Esophagus muscularis mucosa (tissue), 4 donors: ENCODE measurements around the gene SF3A2. TPM values are rescaled to one million over a fixed set of nuclear protein-coding genes. Genes with fewer than 3 reads are reported as not detected.

Experiments used
- DNase-seq: peaks from one replicate; pipeline ENCODE4 v3.0.0-alpha.2; 2017; ENCODE audit errors: extremely low spot score
- H3K27ac ChIP-seq, 4 donors: fragments of 200-600 bp; sonication (generic); replicated peaks in 1 of 4; 1 replicate in 3 of 4; 2 replicates in 1 of 4; pipeline ENCODE4 v1.5.1; 2016 to 2019; ENCODE audit warnings: mild to moderate bottlenecking in 1 of 4
- H3K27me3 ChIP-seq, 4 donors: fragments of 200-600 bp; sonication (generic); one replicate each; pipeline versions ENCODE4 v1.5.1 to v1.6.0; 2016 to 2019
- H3K36me3 ChIP-seq, 4 donors: fragments of 200-600 bp; sonication (generic); one replicate each; pipeline ENCODE4 v1.5.1; 2016 to 2019
- H3K4me1 ChIP-seq, 4 donors: fragments of 200-600 bp; sonication (generic); one replicate each; pipeline ENCODE4 v1.5.1; 2016 to 2019
- H3K4me3 ChIP-seq, 4 donors: fragments of 200-600 bp; sonication (generic); 1 replicate in 2 of 4; 2 replicates in 2 of 4; pipeline ENCODE4 v1.5.1; 2016 to 2019; ENCODE audit warnings: mild to moderate bottlenecking in 4 of 4, moderate library complexity in 1 of 4
- H3K9me3 ChIP-seq, 4 donors: fragments of 200-600 bp; sonication (generic); 1 replicate in 3 of 4; 2 replicates in 1 of 4; pipeline ENCODE4 v1.5.1; 2016 to 2019
- CTCF ChIP-seq, 3 experiments: fragments of 200-600 bp in 2 of 3; fragments of 450-650 bp in 1 of 3; sonication (generic) in 2 of 3; IDR thresholded peaks; one replicate each; pipeline ENCODE4 v1.5.1; 2017 to 2019; ENCODE audit warnings: antibody characterized with exemption in 3 of 3, mild to moderate bottlenecking in 2 of 3, moderate library complexity in 1 of 3
- EP300 ChIP-seq: sonication (generic); formaldehyde crosslinking; IDR thresholded peaks from one replicate; pipeline ENCODE4 v1.6.1; 2017; ENCODE audit warnings: antibody characterized with exemption
- POLR2A ChIP-seq: fragments of 450-650 bp; IDR thresholded peaks from one replicate; pipeline ENCODE4 v1.6.1; 2017; ENCODE audit warnings: antibody characterized with exemption, moderate library complexity, mild to moderate bottlenecking, low read depth
- POLR2AphosphoS5 ChIP-seq, 2 donors: sonication (generic); formaldehyde crosslinking; IDR thresholded peaks; one replicate each; pipeline ENCODE4 v1.6.1; 2017; ENCODE audit warnings: antibody characterized with exemption in 2 of 2
- WGBS: methylation state at CpG from one replicate; pipeline ENCODE4 v1.1.5; 2018; 5-methylcytosine and 5-hydroxymethylcytosine counted together
- intact Hi-C: fragments of 100-400 bp; cut with DNase I; formaldehyde crosslinking; loops from one replicate; pipeline ENCODE4 v1.15.1; 2023
- total RNA-seq, 4 donors: library from RNA; depleted of rRNA; stranded (reverse); fragments of >200 nt; gene quantifications; one replicate each; pipeline versions ENCODE4 v1.1.0 to v1.2.1, GENCODE V29; 2016

The SF3A2 gene
- total RNA-seq, 4 donors from 2014 or later = 29.5 to 56.9 (median 35.3) TPM

- 97% methylated on average over 41 of the region's 53 CpGs for WGBS
- Histone ChIP-seq H3K4me1 (peaks cover 0 to 15% (median 13%) of the 10 kb centered on the region in 4 donors), H3K27ac (no peak overlapping the region), H3K4me3 (no peak overlapping the region), H3K27me3 (no peaks in the 10 kb centered on the region), H3K9me3 (no peaks in the 10 kb centered on the region), H3K36me3 (peaks cover 41 to 100% (median 97%) of the 10 kb centered on the region in 4 donors)
- DNase-seq = no peak
- intact Hi-C loops = no loop called here
- no peak for TF ChIP-seq EP300
- no peak for TF ChIP-seq CTCF (IDR thresholded peaks at IDR 0.05)
- TF ChIP-seq POLR2A = no peak
- TF ChIP-seq POLR2AphosphoS5 (IDR thresholded peaks at IDR 0.05) = no peak
These were observed 9.7 kb upstream of the SF3A2 start for GRCh38 chr19:2226840-2227360.

GRCh38 chr19:2227415-2228156 is 9.0 kb upstream of the SF3A2 start:
- Histone ChIP-seq H3K4me1 (peaks cover 0 to 19% (median 12%) of the 10 kb centered on the region in 4 donors), H3K27me3 (no peaks in the 10 kb centered on the region), H3K27ac (no peak overlapping the region), H3K36me3 (peaks cover 45 to 100% (median 97%) of the 10 kb centered on the region in 4 donors), H3K4me3 (no peak overlapping the region), H3K9me3 (no peaks in the 10 kb centered on the region)
- no peak for DNase-seq
- 89% methylated on average over 63 of the region's 67 CpGs for WGBS
- TF ChIP-seq CTCF (IDR thresholded peaks at IDR 0.05) (no peak), POLR2AphosphoS5 (IDR thresholded peaks at IDR 0.05) (no peak), EP300 (no peak), POLR2A (no peak)
- intact Hi-C loops = no loop called here

GRCh38 chr19:2228157-2229030 is 8.2 kb upstream of the SF3A2 start:
- Histone ChIP-seq H3K36me3 (peaks cover 48 to 100% (median 97%) of the 10 kb centered on the region in 4 donors), H3K4me3 (no peak overlapping the region), H3K27ac (no peak overlapping the region), H3K9me3 (no peaks in the 10 kb centered on the region), H3K27me3 (no peaks in the 10 kb centered on the region), H3K4me1 (peaks cover under 1 to 27% (median 14%) of the 10 kb centered on the region in 4 donors)
- intact Hi-C loops = no loop called here
- DNase-seq = no peak
- 93% methylated on average over 33 of the region's 48 CpGs for WGBS
- TF ChIP-seq POLR2A (no peak), POLR2AphosphoS5 (IDR thresholded peaks at IDR 0.05) (no peak), EP300 (no peak), CTCF (IDR thresholded peaks at IDR 0.05) (no peak)

DNA sequence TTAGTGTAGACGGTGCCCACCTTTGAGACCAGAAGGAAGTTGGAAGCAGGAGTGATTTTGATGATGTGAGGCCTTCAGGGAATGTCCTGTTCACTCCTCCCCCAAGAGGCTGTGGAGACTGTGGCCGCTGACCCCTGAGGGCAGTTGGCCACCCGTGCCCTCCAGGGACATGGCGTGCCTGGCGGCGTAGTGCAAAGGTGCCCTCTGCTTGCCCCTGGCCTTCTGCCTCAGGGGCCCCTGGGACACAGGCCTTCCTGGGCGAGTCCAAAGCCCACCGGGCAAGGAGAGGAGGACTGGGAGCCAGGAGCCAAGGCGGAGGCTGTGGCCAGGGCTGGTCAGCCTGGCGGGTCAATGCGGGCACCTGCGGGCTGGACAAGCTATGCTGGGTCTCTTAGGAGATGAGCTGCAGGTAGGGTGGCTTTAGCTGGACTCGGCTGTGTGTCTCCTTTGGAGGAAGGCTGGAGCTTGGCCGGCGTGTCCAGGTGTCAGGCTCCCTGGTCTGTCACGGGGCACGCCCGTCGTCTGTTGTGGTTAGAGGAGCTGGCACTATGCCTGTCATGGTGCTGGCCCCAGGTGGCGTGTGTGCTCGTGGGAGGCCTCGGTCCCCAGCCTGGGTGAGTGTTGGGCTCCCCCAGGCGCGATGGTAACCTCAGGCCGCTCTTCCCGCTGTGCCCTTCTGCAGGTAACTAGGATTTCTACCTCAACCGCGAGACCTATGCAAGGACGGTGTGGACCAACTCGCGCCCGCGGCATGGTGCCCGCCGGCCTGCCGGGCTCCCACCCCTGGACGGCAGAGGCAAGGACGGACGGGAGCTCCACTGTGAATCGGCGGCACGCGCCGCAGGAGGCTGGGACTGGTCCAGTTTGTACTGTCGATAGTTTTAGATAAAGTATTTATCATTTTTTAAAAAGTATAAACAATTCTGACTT is 7.3 kb upstream of the SF3A2 start:
- no peak for TF ChIP-seq EP300
- TF ChIP-seq POLR2A = no peak
- no peak for TF ChIP-seq CTCF (IDR thresholded peaks at IDR 0.05)
- TF ChIP-seq POLR2AphosphoS5 (IDR thresholded peaks at IDR 0.05) = no peak
- Histone ChIP-seq H3K9me3 (no peaks in the 10 kb centered on the region), H3K4me1 (peaks cover 10 to 37% (median 23%) of the 10 kb centered on the region in 4 donors), H3K27ac (no peak overlapping the region), H3K36me3 (peaks cover 48 to 100% (median 96%) of the 10 kb centered on the region in 4 donors), H3K27me3 (no peaks in the 10 kb centered on the region), H3K4me3 (no peak overlapping the region)
- no peak for DNase-seq
- intact Hi-C loops = no loop called here
- WGBS = 94% methylated on average over 28 of the region's 45 CpGs
